ENCODE results near the gene EVI5.

EVI5 gene

DNA sequence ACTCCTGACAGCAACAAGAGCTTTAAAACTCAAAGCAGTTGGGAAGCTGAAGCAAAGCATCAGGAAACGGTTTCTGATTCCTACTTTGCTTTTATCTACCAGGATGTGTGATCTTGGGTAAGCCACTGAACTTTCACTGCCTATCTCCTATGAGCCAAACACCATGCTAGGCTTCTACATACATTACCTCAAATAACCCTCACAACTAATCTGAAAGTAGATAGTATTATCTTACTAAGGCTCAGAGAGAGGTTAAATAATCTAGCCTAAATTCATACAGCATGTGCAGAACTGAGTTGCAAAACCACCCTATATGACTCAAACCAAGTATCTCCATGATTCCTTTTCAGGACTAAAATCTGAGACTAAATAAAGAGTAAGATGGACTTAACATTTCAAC, 83.8 kb downstream of the EVI5 start:
- Histone ChIP-seq H3K9ac (ENCODE audit: low read length) (no peak overlapping the region), H3K27ac (ENCODE audit: low read depth, low read length, poor library complexity, severe bottlenecking) (no peak overlapping the region), H3K4me3 (ENCODE audit: low read depth, low read length, poor library complexity, severe bottlenecking) (no peak overlapping the region), H3K4me2 (ENCODE audit: low read length) (no peak overlapping the region), H3F3A (ENCODE audit: insufficient read depth, low read length) (no peaks in the 10 kb centered on the region), H2AFZ (ENCODE audit: low read length) (no peak overlapping the region), H3K9me2 (ENCODE audit: low read depth, low read length) (no peaks in the 10 kb centered on the region), H3K79me2 (ENCODE audit: insufficient read depth, low read length) (no peaks in the 10 kb centered on the region), H3K36me3 (ENCODE audit: insufficient read depth, low read length) (no peaks in the 10 kb centered on the region), H3K4me1 (ENCODE audit: insufficient read depth, low read length, severe bottlenecking) (no peaks in the 10 kb centered on the region), H3K9me3 (ENCODE audit: low read length) (no peaks in the 10 kb centered on the region), H3K27me3 (ENCODE audit: insufficient read depth, low read length) (no peaks in the 10 kb centered on the region), H4K20me1 (ENCODE audit: insufficient read depth, low read length) (no peaks in the 10 kb centered on the region)
- no peak for TF ChIP-seq EZH2 (IDR thresholded peaks at IDR 0.05; ENCODE audit: borderline replicate concordance, low read length)
- TF ChIP-seq, protein P1, sequence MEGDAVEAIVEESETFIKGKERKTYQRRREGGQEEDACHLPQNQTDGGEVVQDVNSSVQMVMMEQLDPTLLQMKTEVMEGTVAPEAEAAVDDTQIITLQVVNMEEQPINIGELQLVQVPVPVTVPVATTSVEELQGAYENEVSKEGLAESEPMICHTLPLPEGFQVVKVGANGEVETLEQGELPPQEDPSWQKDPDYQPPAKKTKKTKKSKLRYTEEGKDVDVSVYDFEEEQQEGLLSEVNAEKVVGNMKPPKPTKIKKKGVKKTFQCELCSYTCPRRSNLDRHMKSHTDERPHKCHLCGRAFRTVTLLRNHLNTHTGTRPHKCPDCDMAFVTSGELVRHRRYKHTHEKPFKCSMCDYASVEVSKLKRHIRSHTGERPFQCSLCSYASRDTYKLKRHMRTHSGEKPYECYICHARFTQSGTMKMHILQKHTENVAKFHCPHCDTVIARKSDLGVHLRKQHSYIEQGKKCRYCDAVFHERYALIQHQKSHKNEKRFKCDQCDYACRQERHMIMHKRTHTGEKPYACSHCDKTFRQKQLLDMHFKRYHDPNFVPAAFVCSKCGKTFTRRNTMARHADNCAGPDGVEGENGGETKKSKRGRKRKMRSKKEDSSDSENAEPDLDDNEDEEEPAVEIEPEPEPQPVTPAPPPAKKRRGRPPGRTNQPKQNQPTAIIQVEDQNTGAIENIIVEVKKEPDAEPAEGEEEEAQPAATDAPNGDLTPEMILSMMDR (IDR thresholded peaks at IDR 0.05; ENCODE audit: low read length): no peak

DNA sequence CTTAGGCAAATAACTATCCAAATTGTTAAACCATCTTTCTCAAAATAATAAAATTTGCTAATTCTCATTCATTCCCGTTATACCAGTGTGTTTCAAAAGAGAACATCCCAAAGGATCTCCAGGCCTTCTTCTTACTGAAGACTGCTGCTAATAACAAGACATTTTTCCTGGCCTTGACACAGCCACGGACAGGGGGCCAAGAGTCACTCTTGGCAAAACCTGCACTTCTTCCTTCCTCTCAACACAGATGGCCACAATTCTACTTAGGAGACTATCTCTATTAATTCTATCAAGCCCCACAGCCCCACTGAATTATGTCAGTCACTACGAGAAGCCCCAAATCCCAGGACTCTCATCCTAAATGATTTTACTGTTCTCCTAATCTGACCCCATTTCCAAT, 86.0 kb downstream of the EVI5 start:
- Histone ChIP-seq H3K79me2 (ENCODE audit: insufficient read depth, low read length) (no peaks in the 10 kb centered on the region), H3K27ac (ENCODE audit: low read depth, low read length, poor library complexity, severe bottlenecking) (no peak overlapping the region), H3K4me1 (ENCODE audit: insufficient read depth, low read length, severe bottlenecking) (no peaks in the 10 kb centered on the region), H3K36me3 (ENCODE audit: insufficient read depth, low read length) (no peaks in the 10 kb centered on the region), H3K9ac (ENCODE audit: low read length) (no peak overlapping the region), H3K27me3 (ENCODE audit: insufficient read depth, low read length) (no peaks in the 10 kb centered on the region), H3K9me3 (ENCODE audit: low read length) (no peaks in the 10 kb centered on the region), H2AFZ (ENCODE audit: low read length) (no peak overlapping the region), H3F3A (ENCODE audit: insufficient read depth, low read length) (no peaks in the 10 kb centered on the region), H3K9me2 (ENCODE audit: low read depth, low read length) (no peaks in the 10 kb centered on the region), H4K20me1 (ENCODE audit: insufficient read depth, low read length) (no peaks in the 10 kb centered on the region), H3K4me2 (ENCODE audit: low read length) (no peak overlapping the region), H3K4me3 (ENCODE audit: low read depth, low read length, poor library complexity, severe bottlenecking) (no peak overlapping the region)
- no peak for TF ChIP-seq EZH2 (IDR thresholded peaks at IDR 0.05; ENCODE audit: borderline replicate concordance, low read length)
- TF ChIP-seq, protein P1 (IDR thresholded peaks at IDR 0.05; ENCODE audit: low read length): no peak

DNA sequence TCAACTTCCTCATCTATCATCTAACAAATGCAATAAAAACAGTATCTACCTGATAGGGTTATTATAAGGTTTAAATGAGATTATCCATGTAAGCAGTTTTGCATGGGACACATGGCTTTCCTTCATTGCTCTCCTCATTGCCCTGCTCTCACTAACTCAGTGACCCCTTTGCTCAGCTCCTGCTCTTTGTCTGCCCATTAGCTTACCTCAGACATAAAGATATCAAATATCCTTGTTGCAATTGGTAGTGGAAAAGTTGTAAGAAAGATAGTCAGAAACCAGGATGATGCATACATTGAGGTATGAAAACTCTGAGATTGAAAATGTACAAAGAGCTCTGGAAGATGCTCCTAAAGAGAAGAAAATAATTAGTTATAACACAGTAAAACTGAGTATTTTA, 89.8 kb downstream of the EVI5 start:
- Histone ChIP-seq H3F3A (ENCODE audit: insufficient read depth, low read length) (no peaks in the 10 kb centered on the region), H2AFZ (ENCODE audit: low read length) (no peak overlapping the region), H3K27me3 (ENCODE audit: insufficient read depth, low read length) (no peaks in the 10 kb centered on the region), H3K4me3 (ENCODE audit: low read depth, low read length, poor library complexity, severe bottlenecking) (no peak overlapping the region), H3K9me2 (ENCODE audit: low read depth, low read length) (no peaks in the 10 kb centered on the region), H3K9me3 (ENCODE audit: low read length) (no peaks in the 10 kb centered on the region), H3K4me1 (ENCODE audit: insufficient read depth, low read length, severe bottlenecking) (peaks cover 3% of the 10 kb centered on the region), H3K9ac (ENCODE audit: low read length) (no peak overlapping the region), H3K27ac (ENCODE audit: low read depth, low read length, poor library complexity, severe bottlenecking) (no peak overlapping the region), H3K36me3 (ENCODE audit: insufficient read depth, low read length) (no peaks in the 10 kb centered on the region), H3K79me2 (ENCODE audit: insufficient read depth, low read length) (no peaks in the 10 kb centered on the region), H3K4me2 (ENCODE audit: low read length) (no peak overlapping the region), H4K20me1 (ENCODE audit: insufficient read depth, low read length) (no peaks in the 10 kb centered on the region)
- TF ChIP-seq, protein P1 (IDR thresholded peaks at IDR 0.05; ENCODE audit: low read length): no peak
- no peak for TF ChIP-seq EZH2 (IDR thresholded peaks at IDR 0.05; ENCODE audit: borderline replicate concordance, low read length)

Measured in OCI-LY1 (cell line).